ENCODE measurements around the gene XPOT.

DNA sequence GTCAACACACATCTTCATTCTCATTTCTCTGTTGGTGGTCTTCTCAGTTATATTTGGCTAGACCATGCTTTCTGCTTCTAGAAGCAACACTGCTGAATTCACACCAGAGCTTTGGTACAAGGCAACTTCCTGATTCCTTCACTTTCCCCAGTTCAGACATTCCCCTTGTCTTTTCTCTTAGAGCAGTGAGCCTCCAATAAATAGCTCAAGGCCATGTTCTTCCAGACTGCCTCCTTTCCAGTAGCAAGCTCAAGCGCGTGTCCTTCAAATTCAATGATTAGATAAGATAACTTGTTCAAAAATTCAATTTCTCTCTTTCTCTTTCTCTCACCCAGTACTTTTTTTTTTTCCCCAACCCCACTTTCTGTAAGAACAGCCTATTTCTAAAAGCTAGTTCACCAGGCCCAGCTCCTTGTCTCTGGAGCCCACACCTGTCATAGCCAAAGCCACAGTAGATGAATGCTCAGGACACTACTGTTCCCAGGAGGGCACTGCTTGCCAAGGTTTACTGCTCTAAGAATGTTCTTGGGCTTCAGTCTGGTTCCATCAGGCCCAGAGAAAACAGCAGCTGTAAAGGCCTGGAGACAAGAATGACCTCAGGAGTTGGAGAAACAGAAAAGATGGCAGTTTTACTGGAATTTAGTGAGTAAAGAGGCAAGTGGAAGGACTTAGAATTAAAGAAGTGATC, 65.4 kb downstream of the XPOT start:
- TF ChIP-seq EP300 (conservative IDR thresholded peaks at IDR 0.05; ENCODE audit: poor library complexity, severe bottlenecking) (no peak), CTCF (IDR thresholded peaks at IDR 0.05; ENCODE audit: poor library complexity, severe bottlenecking) (no peak), POLR2AphosphoS5 (IDR thresholded peaks at IDR 0.05) (no peak), RAD21 (conservative IDR thresholded peaks at IDR 0.05) (no peak), SMC3 (conservative IDR thresholded peaks at IDR 0.05; ENCODE audit: poor library complexity) (no peak), TAF1 (IDR thresholded peaks at IDR 0.05; ENCODE audit: low read depth) (no peak)

All from neural cell (in vitro differentiated cells).